Measurements from ENCODE around the gene DNAJC3.

DNAJC3 gene

DNA sequence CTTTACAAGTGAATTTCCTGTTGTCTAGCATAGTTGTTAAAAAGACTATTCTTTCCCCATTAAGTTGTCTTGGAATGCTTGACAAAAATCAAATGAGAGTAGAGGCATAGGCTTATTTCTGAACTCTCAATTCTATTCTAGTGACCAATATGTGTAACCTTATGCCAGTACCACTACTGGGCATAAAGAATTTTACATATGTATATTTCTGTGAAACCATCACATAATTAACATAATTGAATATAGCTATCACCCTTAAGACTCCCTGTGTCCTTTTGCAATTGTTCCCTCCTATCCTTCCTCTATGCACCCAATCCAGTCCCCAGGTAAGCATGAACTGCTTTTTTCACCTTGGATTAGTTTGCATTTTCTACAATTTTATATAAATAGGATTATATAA, 165.0 kb downstream of the DNAJC3 start:
- DNase-seq (ENCODE audit: low read depth), result no peak
- TF ChIP-seq, protein P1, sequence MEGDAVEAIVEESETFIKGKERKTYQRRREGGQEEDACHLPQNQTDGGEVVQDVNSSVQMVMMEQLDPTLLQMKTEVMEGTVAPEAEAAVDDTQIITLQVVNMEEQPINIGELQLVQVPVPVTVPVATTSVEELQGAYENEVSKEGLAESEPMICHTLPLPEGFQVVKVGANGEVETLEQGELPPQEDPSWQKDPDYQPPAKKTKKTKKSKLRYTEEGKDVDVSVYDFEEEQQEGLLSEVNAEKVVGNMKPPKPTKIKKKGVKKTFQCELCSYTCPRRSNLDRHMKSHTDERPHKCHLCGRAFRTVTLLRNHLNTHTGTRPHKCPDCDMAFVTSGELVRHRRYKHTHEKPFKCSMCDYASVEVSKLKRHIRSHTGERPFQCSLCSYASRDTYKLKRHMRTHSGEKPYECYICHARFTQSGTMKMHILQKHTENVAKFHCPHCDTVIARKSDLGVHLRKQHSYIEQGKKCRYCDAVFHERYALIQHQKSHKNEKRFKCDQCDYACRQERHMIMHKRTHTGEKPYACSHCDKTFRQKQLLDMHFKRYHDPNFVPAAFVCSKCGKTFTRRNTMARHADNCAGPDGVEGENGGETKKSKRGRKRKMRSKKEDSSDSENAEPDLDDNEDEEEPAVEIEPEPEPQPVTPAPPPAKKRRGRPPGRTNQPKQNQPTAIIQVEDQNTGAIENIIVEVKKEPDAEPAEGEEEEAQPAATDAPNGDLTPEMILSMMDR (conservative IDR thresholded peaks at IDR 0.05; ENCODE audit: low read depth, low read length), result no peak
- no peak overlapping the region for H3K4me3 ChIP-seq (ENCODE audit: low read length)

DNA sequence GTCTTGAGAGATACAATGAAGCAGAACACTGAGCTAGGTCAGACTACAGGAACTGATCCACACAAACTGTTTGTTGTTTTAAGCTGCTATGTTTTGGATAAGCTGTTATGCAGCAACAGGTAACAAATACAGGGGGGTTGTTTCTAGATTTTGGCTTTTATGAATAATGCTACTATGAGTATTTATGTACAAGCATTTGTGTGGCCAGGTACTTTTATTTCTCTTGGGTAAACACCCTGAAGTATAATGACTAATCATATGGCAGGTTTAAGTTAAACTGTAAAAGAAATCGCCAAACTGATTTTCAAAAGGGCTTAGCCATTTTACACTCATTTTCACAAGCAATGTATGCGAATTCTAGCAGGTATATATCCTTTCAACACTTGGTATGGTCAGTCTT, 166.0 kb downstream of the DNAJC3 start:
- H3K4me3 ChIP-seq (ENCODE audit: low read length), result no peak overlapping the region
- no peak for DNase-seq (ENCODE audit: low read depth)
- TF ChIP-seq, protein P1 (conservative IDR thresholded peaks at IDR 0.05; ENCODE audit: low read depth, low read length), result no peak

Data from retinal pigment epithelial cell (primary cell).